Measurements from ENCODE around the gene LRIT2. TPM values are rescaled to one million over a fixed set of nuclear protein-coding genes. Genes with fewer than 3 reads are reported as not detected.
"Not testable (repeated sequence)": the region's sequence is repeated elsewhere in the genome, so short reads cannot be mapped to it uniquely, and the experiment has no call there.

The LRIT2 gene
- total RNA-seq, 1 experiment from 2014 or later: not detected

GRCh38 chr10:84171237-84171636, 54.1 kb downstream of the LRIT2 start:
- H4K8ac ChIP-seq (replicated peaks; ENCODE audit: insufficient read length, low read depth, low read length); H3T11ph ChIP-seq (ENCODE audit: low read length); H3K27me3 ChIP-seq (ENCODE audit: insufficient read depth, low read length); H3K4me3 Mint-ChIP-seq; H3K4me1 Mint-ChIP-seq; H4K91ac ChIP-seq (ENCODE audit: insufficient read length, low read depth, low read length); H3K4ac ChIP-seq (ENCODE audit: low read depth, low read length); H3K27ac ChIP-seq (ENCODE audit: insufficient read length, low read depth, low read length); H3K4me1 ChIP-seq (ENCODE audit: insufficient read depth, low read length); H2BK15ac ChIP-seq (ENCODE audit: low read depth, low read length); H3K27ac Mint-ChIP-seq; H2AK5ac ChIP-seq (ENCODE audit: insufficient read length, low read length); H2AFZ ChIP-seq (ENCODE audit: low read length); H3K56ac ChIP-seq (ENCODE audit: insufficient read length, low read depth, low read length); H3K36me3 Mint-ChIP-seq (ENCODE audit: insufficient read depth in 1 of 3, low read depth in 3 of 3); H3K9me3 ChIP-seq (ENCODE audit: control insufficient read depth, low read depth, low read length); H3K18ac ChIP-seq (ENCODE audit: insufficient read length, low read depth, low read length); H2BK5ac ChIP-seq (ENCODE audit: insufficient read length, low read length); H3K9me3 Mint-ChIP-seq; H3K27me3 Mint-ChIP-seq (ENCODE audit: low read depth); H3K79me2 ChIP-seq (ENCODE audit: insufficient read depth, low read length); H4K20me1 ChIP-seq (ENCODE audit: control insufficient read depth, insufficient read depth, insufficient read length); H2BK12ac ChIP-seq (ENCODE audit: insufficient read length, low read depth, low read length); H2BK120ac ChIP-seq (ENCODE audit: low read depth, low read length, poor library complexity, severe bottlenecking); H3K14ac ChIP-seq (ENCODE audit: insufficient read depth, low read length); H4K5ac ChIP-seq (ENCODE audit: insufficient read length, low read depth, low read length); H3K23ac ChIP-seq (ENCODE audit: insufficient read length, low read depth, low read length); H3K23me2 ChIP-seq (ENCODE audit: insufficient read length, low read depth, low read length, poor library complexity, severe bottlenecking); DNase-seq; H3K4me2 ChIP-seq (ENCODE audit: insufficient read depth, insufficient read length, low read length); H3K9ac ChIP-seq (ENCODE audit: extremely low read depth, insufficient read length, low read length); H3K79me1 ChIP-seq (ENCODE audit: insufficient read depth, low read depth, low read length, poor library complexity, severe bottlenecking); H2BK20ac ChIP-seq (ENCODE audit: low read depth, low read length, poor library complexity, severe bottlenecking): not testable (repeated sequence)
- no CpG with 5 or more reads among the region's 2 CpGs for WGBS (ENCODE audit: extremely low coverage, insufficient read length, low lambda C conversion rate)

Other genes with a start within 250 kb of the LRIT2 start
- gene GHITM, start 86.0 kb downstream of the LRIT2 start, total RNA-seq (2021): 95.2 and 95.6 TPM in 2 replicates
- gene GPR15LG, start 51.7 kb downstream of the LRIT2 start, total RNA-seq (2021): not detected in 2 replicates
- 6.4 and 6.6 TPM in 2 replicates for gene CDHR1, start 31.0 kb downstream of the LRIT2 start, total RNA-seq (2021)
- gene LRIT1, start 16.0 kb upstream of the LRIT2 start, total RNA-seq (2021): not detected in 2 replicates
- not detected in 2 replicates for gene RGR, start 19.5 kb upstream of the LRIT2 start, total RNA-seq (2021)
- gene CCSER2, start 103.0 kb upstream of the LRIT2 start, total RNA-seq (2021): 20.9 and 22.2 TPM in 2 replicates

Data from H9 (cell line).